ENCODE data around the gene SETD1A.

SETD1A gene

DNA sequence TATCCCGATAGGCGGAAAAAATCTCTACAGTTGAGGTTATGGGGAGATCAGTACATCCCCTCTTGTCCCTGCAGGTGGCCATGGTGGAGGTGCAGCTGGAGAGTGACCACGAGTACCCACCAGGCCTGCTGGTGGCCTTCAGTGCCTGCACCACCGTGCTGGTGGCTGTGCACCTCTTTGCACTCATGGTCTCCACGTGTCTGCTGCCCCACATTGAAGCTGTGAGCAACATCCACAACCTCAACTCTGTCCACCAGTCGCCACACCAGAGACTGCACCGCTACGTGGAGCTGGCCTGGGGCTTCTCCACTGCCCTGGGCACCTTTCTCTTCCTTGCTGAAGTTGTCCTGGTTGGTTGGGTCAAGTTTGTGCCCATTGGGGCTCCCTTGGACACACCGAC lies 4.4 kb upstream of the SETD1A start:
- no peak for DNase-seq (ENCODE audit: low read depth in 2 of 3, low spot score in 1 of 3)

GRCh38 chr16:30953511-30954124 lies 3.9 kb upstream of the SETD1A start:
- DNase-seq (ENCODE audit: low read depth in 2 of 3, low spot score in 1 of 3): peak in 2 of 3 donors; percentile 27 to 50

DNA sequence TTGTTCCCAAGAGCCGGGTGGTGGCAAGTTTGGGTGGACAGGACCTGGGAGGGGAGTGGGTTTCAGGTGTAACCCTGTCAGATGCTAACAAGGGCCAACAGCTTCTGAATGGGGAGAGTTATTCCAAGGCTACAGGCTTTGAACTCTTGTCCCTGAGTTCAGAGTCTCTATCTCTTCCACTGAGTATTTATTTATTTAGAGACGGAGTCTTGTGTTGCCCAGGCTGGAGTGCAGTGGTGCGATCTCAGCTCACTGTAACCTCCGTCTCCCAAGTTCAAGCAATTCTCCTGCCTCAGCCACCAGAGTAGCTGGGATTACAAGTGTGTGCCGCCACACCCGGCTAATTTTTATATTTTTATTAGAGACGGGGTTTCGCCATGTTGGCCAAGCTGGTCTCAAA lies 2.6 kb upstream of the SETD1A start:
- no peak for DNase-seq (ENCODE audit: low read depth in 2 of 3, low spot score in 1 of 3)

GRCh38 chr16:30956601-30957455 lies 726 bp upstream of the SETD1A start:
- peak; percentile 84 to 93 (median 91) for DNase-seq (ENCODE audit: low read depth in 2 of 3, low spot score in 1 of 3)

GRCh38 chr16:30958175-30959079 lies 873 bp downstream of the SETD1A start:
- peak in 1 of 3 donors; percentile 20 for DNase-seq (ENCODE audit: low read depth in 2 of 3, low spot score in 1 of 3)

- no peak for DNase-seq (ENCODE audit: low read depth in 2 of 3, low spot score in 1 of 3)
Observed at GRCh38 chr16:30961384-30961783, 3.8 kb downstream of the SETD1A start.

DNA sequence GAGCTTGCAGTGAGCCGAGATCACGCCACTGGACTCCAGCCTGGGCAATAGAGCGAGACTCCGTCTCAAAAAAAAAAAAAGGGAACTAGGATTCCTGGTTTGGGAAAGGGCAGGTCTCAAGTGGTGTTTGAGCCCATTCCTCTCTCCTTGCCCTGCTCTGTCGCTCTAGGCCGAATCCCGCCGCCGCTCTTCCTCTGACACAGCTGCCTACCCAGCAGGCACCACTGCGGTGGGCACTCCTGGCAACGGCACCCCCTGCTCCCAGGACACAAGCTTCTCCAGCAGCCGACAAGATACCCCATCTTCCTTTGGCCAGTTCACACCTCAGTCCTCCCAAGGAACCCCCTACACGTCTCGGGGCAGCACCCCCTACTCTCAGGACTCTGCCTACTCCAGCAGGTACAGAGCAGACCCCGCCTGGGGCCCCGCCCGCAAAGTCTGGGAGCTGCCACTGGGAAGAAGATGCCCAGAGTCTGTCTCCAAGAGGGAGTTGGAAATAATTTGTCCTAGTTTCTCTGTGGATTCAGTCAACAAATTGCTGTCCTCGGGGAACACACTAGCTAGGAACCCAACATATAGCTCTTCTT lies 6.5 kb downstream of the SETD1A start:
- DNase-seq (ENCODE audit: low read depth in 2 of 3, low spot score in 1 of 3): no peak

GRCh38 chr16:30964574-30965226 lies 7.1 kb downstream of the SETD1A start:
- no peak for DNase-seq (ENCODE audit: low read depth in 2 of 3, low spot score in 1 of 3)

DNA sequence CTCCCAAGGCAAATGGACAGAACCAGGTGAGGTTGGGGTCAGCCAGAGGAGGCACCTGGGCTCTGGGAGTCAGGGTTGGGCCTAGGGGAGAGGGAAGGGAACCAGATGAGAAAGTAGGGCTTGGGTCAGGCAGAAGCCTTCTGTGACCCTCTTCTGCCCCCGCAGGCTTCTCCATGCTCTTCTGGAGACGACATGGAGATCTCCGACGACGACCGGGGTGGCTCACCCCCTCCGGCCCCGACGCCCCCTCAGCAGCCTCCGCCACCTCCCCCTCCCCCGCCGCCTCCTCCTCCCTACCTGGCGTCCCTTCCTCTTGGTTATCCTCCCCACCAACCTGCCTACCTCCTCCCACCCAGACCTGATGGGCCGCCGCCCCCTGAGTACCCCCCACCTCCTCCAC lies 7.9 kb downstream of the SETD1A start:
- no peak for DNase-seq (ENCODE audit: low read depth in 2 of 3, low spot score in 1 of 3)

DNA sequence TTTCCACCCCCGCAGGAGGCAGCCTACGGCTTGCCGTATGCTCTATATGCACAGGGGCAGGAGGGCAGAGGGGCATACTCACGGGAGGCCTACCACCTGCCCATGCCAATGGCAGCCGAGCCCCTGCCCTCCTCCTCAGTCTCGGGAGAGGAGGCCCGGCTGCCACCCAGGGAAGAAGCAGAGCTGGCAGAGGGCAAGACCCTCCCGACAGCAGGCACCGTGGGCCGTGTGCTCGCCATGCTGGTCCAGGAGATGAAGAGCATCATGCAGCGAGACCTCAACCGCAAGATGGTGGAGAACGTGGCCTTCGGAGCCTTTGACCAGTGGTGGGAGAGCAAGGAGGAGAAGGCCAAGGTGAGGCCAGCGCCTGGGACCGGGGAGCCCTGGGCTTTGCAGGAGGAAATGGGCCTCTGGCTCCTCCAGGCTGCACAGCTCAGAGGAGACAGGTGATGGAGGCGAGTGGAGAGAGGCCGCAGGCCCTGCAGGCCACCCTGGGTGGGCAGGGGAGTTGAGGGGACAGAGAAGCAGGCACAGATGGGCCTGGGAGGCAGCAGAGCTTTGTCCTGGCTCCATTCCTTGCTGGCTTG lies 8.6 kb downstream of the SETD1A start:
- DNase-seq (ENCODE audit: low read depth in 2 of 3, low spot score in 1 of 3): no peak

DNA sequence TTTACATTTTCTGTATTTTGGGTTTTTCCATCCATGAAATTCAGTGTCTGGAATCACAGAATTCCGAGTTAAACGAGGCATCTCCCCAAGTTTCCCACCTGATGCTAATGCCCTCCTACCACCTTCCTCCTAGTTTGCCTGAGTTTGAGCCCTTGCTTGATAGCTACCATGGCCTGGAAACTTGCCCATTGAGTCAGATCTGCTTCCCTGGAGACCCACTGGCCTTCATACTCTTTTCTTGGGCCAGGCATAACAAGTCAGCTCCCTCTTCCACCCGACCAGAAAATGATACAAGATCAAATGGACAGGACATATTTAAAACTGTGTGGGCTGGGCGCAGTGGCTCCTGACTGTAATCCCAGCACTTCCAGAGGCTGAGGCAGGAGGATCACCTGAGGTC lies 10.2 kb downstream of the SETD1A start:
- no peak for DNase-seq (ENCODE audit: low read depth in 2 of 3, low spot score in 1 of 3)

DNA sequence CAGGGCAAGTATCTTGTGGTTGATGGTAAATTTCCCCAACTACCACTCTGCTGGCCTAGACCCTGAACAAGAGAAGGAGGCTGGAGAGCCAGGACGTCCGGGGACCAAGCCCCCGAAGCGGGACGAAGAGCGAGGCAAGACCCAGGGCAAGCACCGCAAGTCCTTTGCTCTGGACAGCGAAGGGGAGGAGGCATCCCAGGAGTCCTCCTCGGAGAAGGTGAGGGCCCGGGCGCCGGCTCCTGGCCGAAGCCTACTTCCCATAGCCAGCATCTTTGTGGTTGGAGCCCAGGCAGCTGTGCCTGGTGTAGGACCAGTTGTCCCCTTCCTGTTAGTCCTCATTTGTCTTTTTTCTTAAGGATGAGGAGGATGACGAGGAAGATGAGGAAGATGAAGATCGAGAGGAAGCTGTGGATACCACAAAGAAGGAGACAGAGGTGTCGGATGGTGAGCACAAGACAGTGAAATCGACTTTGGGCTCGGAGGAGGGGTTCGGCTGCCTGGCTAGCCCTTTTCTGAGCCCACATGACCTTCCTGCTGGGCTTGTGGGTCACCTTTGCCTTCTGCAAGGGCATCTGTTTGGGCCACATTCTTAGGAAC lies 11.8 kb downstream of the SETD1A start:
- DNase-seq (ENCODE audit: low read depth in 2 of 3, low spot score in 1 of 3): no peak

- no peak for DNase-seq (ENCODE audit: low read depth in 2 of 3, low spot score in 1 of 3)
Observed at GRCh38 chr16:30971298-30971697, 13.7 kb downstream of the SETD1A start.

- DNase-seq (ENCODE audit: low read depth in 2 of 3, low spot score in 1 of 3): no peak
Observed at GRCh38 chr16:30972872-30973271, 15.3 kb downstream of the SETD1A start.

DNA sequence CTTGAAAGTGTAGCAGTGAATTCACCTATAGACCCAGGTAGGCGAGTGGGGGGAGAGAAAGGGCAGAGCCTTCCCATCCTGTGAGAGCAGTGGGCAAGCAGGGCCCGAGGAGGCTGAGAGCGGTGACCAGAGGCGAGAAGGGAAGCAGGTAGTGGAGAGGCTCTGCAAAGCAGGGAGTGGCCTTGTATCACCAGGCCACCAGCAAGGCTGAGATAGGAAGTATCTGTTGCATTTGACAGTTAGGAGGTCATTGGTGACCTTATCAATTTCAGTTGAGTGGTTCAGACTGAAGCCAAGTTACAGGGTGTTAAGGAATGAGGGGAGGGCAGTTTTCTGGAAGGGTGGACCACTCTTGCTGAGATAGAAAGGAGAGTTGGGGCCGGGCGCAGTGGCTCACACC lies 16.8 kb downstream of the SETD1A start:
- DNase-seq (ENCODE audit: low read depth in 2 of 3, low spot score in 1 of 3): no peak

GRCh38 chr16:30976486-30976885 lies 18.9 kb downstream of the SETD1A start:
- no peak for DNase-seq (ENCODE audit: low read depth in 2 of 3, low spot score in 1 of 3)

GRCh38 chr16:30977502-30977901 lies 19.9 kb downstream of the SETD1A start:
- no peak for DNase-seq (ENCODE audit: low read depth in 2 of 3, low spot score in 1 of 3)

- DNase-seq (ENCODE audit: low read depth in 2 of 3, low spot score in 1 of 3): no peak
Observed at GRCh38 chr16:30979170-30980022, 21.8 kb downstream of the SETD1A start.

DNA sequence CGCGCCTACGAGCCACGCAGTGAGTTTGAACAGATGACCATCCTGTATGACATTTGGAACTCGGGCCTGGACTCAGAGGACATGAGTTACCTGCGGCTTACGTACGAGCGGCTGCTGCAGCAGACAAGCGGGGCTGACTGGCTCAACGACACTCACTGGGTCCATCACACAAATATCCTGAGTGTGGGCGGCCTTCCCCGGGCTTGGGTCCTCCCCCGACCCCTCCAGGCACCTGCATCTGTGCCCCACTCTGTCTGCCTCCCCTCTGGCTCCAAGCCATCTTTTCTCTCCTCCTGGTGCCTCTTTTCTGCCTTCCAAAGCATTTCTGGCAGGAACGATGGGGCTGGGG lies 22.4 kb downstream of the SETD1A start:
- no peak for DNase-seq (ENCODE audit: low read depth in 2 of 3, low spot score in 1 of 3)

Data from stimulated activated CD4-positive, alpha-beta T cell treated with anti-CD3 and anti-CD28 coated beads, Interleukin-12 subunit alpha, Interleukin-12 subunit beta, amount 100 ng/mL, for 48 hours (primary cell).